ENCODE results near the gene CTLA4. TPM values are rescaled to one million over a fixed set of nuclear protein-coding genes. Genes with fewer than 3 reads are reported as not detected.

CTLA4 gene
- polyA plus RNA-seq, 3 donors, result 0.13 TPM; not detected in 2

DNA sequence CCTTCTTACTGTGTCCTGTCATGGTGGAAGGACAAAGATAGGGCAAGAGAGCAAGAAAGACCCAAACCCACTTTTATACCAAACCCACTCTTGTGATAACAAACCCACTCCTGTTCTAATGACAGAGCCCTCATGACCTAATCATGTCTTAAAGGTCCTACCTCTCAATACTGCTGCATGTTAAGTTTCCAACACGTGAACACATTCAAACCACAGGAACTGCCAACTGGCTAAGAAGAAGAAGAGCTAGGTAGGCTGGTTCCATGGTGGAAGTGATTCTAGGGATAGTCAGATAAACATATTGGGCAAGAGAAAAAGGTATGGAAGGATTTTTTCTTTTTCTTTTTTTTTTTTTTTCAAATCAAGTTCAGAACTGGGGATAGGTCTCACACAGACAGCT, 22.0 kb downstream of the CTLA4 start:
- DNase-seq (ENCODE audit: low read depth in 3 of 3, low spot score in 2 of 3), result no peak

DNA sequence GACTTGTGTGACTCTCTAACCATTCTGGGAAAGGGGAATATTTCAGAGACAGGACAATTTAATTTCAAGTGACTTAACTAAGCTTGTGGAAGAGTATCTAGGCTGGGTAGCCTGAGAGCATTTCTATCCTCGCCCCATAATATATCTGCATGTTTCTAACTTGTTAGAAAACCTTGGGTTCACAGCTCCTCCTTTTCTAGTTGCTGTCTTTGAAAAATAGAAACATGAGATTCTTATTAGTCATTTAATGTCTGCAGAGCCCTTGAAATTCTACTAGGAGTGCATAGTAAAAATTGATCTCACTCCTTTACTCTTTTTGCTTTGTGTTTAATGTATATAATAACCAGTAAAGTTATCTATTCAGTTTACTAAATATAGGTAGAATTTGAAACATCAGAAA, 22.4 kb downstream of the CTLA4 start:
- no peak for DNase-seq (ENCODE audit: low read depth in 3 of 3, low spot score in 2 of 3)

DNA sequence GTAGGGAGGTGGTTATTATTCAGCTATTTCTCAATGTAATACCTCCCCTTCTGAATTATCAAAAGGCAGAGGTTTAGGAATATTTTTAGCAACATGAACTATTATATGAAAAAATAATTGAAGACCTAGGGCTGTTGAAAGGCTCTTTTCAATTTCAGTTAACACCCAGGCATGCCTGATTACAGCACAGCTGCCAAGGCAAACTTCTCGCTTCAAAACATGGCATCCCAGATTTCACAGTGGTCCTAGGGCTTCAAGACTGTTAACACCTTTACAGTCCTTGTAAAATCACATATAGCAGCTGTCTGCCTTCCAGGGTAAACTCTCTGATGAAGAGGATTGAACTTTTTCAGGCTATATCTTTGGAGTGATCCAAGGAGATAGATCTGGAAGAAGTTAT, 23.2 kb downstream of the CTLA4 start:
- DNase-seq (ENCODE audit: low read depth in 3 of 3, low spot score in 2 of 3), result no peak

DNA sequence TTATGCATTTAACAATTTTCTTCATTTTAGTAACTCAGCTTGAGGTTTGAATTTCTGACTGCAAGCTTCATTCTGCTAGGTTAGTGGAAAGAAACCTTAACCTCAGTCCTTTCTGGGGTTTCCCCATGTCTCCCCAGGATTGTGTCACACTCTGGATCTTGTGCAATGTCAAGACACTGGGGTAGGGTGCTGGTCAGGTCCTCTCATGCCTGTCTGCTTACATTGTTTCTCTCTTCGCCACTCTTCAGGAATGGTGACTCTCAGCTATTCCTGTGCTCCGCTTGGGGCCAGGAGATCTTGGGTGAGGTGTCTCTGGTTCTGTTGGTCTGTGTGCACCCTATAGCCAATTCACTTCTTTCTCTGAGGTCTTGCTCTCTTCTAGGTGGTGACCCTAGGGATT, 23.9 kb downstream of the CTLA4 start:
- DNase-seq (ENCODE audit: low read depth in 3 of 3, low spot score in 2 of 3), result no peak

DNA sequence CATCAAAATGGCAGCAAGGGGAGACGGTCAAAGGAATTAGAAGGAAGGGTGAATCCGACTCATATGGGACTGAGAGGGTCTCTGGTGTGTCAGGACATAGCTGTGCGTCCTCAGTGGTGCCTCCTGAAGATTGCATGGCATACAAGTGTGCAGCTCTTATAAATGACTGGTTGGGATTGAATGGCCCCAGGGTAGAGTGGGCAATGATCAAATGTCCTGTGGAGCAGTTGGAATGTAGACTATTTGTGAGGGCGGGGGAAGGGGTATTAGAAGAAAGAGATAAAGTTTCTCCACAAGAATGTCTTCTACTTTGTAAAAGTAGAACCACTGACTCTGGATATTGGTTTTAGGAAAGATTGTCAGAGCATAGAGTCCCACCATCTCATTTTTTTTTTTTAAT, 24.6 kb downstream of the CTLA4 start:
- no peak for DNase-seq (ENCODE audit: low read depth in 3 of 3, low spot score in 2 of 3)

DNA sequence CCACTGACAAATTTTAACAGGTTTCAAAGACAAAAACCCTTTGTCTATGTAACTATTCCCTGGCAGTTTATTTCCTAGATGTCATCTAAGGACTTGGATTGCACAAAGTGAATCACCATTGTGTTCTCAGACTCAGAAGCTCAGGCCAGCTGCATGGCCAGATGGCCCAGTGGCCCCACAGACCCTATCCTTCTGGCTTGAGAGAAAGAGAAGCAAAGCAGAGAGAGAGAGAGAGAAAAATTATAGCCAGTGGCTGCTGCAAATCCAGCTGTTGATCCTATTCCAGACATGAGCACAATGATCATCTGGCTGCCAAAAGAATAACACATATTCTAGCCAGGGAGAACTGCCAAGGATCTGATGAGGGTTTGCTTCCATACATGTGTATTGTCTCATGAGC, 25.8 kb downstream of the CTLA4 start:
- DNase-seq (ENCODE audit: low read depth in 3 of 3, low spot score in 2 of 3), result peak in 1 of 3 donors; percentile 21

DNA sequence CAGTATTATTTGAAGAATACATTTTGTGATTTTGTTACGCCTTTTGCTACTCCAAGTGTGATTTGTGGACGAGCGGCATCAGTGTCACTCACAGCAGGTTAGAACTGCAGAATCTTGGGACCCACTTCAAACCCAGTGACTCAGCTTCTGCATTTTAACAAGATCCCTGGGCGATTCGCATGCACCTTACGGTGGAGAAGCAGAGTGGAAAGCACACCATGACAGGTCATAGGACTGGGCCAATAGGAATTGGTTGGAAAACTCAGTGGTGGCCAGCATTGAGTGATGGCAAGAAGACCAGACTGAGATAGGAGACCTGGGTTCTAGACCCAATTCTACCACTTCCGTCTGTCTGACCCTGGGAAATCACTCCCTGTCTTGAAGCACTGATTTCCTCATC, 26.3 kb downstream of the CTLA4 start:
- DNase-seq (ENCODE audit: low read depth in 3 of 3, low spot score in 2 of 3), result no peak

DNA sequence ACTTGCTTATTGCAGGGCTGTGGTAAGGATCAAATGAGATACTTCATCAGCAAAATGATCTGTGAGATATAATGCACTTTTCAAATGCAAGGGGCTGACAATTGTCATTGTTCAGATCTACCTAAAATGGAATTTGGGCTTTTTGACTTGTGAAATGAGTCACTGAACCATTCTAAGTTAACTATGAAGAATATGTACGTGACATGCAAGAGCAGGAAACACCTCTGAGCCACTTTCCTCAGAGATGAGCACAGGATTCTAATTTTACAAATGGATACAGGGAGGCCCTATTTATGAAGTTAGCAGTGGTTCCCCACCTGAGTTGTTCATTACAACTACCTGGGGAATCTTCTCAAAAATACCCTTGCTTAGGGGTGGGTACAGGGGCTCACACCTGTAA, 26.7 kb downstream of the CTLA4 start:
- DNase-seq (ENCODE audit: low read depth in 3 of 3, low spot score in 2 of 3), result no peak

DNA sequence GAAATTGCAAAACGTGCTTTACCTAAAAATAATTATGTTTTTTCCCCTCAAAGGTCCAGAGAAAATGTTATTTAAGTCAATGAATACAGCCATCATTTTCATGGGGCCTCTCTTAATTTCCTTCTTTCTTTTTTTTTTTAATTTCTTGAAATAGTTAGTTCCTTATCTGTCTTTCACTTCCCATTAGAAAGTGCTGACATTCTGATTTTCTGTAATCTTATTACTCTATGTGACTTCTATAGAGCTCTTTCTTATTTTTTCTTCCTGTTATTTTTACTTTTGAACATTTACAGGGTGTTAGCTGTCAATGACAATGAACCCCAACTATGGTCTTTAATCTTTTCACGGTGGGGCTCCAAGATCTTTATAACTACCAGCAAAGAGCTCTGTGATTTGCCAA, 30.0 kb downstream of the CTLA4 start:
- DNase-seq (ENCODE audit: low read depth in 3 of 3, low spot score in 2 of 3), result no peak

DNA sequence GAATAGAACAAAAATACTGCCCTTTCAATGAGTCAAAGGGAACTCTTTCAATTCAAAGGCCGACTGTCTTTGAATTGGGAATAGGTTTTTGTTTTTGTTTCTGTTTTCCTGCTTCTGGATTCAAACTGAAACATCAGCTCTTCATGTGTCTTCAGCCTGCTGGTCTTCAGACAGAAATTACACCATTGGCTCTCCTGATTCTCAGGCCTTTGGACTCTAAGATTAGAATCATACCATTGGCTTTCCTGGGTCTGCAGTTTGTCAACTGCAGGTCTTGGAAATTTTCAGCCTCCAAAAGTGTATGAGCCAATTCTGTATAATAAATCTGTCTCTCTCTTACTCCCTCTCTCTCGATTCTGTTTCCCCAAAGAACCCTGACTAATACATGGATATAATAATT, 31.1 kb downstream of the CTLA4 start:
- no peak for DNase-seq (ENCODE audit: low read depth in 3 of 3, low spot score in 2 of 3)

DNA sequence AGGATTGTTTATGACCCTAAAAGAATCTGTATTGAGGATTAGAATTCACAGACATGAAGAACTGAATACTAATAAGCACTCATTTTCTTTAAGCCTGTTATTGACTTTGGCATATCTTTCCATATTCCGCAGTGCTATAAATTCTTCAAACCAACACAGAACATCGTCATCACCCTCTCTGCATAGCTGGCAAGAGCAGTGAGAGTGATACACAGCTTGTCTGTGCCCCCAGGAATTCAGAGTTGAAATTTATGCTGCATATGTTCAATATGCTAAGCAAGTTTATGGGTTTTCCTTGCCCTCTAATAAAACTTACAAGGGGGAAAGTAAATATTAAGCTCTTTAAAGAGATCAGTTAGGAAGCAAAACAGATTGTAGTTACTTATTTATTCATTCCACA, 32.7 kb downstream of the CTLA4 start:
- peak; percentile 9 to 15 (median 14) for DNase-seq (ENCODE audit: low read depth in 3 of 3, low spot score in 2 of 3)

DNA sequence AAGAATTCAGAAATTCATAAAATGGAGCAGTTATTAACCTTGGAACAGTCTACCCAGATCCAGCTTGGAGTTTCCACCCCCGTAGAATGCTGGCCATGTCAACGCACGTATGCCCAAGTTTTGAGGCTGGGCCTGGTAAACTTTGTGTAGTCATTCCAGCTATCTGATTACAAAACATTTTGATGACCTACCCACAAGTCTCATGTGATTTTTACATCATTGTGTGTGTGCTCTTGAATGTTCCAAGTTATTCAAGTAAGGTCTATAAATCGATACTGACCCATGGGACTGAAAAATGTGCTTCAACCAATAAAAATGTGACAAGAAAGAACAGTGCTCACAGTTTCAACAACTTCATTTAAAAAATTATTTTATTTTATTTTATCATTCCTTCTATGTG, 36.5 kb downstream of the CTLA4 start:
- DNase-seq (ENCODE audit: low read depth in 3 of 3, low spot score in 2 of 3), result no peak

DNA sequence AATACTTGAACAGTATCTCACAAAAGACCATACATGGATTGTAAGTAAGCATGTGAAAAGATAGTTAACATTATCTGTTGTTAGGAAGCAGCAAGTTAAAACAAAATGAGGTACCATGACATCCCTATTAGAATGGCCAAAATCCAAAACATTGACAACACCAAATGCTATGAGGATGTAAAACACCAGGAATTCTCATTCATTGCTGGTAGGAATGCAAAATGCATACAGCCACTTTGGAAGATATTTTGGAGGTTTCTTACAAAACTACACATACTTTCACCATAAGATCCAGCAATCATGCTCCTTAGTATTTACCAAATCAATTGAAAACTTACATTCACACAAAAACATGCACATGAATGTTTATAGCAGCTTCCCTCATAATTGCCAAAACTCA, 38.1 kb downstream of the CTLA4 start:
- no peak for DNase-seq (ENCODE audit: low read depth in 3 of 3, low spot score in 2 of 3)

DNA sequence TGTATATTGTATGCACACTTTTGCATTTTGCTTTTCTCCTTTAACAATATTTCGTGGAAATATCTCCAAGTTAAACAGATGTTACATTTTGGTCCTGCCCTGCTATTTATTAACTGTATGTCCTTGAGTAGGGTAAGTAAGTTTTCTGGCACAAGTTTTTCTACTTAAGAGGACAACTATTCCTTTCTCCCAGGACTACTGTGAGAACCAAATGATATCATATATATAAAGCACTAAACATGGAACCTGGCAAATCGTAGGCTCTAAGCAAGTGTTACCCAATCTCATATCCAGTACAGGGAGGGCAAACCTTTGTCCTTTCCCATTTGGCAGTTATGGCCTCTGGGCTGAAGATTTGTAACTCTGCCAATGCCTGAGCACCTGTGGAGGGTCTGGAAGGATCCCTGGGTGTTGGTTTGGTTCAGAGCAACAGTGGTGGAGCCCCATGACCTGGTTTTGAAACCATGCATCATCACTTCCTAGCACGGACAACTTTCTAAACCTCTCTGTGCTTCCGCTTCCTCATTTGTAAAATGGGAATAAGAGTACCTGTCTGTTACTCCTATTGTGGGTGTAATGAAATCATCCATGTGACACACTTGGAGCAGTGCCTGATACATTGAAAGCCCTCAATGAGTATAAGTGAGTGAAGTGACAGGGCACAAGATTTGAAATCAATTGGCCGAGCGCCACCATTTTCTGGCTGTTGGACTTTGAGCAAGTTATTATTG, 40.7 kb downstream of the CTLA4 start:
- DNase-seq (ENCODE audit: low read depth in 3 of 3, low spot score in 2 of 3), result no peak

DNA sequence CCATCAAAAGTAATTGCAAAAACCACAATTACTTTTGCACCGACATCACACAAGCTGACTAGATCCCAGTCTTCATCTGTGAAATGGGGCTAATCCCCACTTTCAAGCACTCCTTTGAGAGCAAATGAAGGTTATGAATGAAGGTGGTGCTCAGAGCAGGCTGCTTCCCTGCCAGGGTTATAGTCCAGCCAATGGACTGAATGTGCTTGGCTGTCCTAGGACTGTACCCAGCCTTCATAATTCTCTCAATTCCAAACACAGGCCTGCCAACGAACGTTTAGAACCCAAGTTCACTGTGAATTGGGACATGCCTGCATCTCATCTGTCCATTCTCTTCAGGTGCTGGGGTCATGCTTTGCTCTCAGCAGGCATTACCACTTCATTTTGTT, 41.2 kb downstream of the CTLA4 start:
- no peak for DNase-seq (ENCODE audit: low read depth in 3 of 3, low spot score in 2 of 3)

DNA sequence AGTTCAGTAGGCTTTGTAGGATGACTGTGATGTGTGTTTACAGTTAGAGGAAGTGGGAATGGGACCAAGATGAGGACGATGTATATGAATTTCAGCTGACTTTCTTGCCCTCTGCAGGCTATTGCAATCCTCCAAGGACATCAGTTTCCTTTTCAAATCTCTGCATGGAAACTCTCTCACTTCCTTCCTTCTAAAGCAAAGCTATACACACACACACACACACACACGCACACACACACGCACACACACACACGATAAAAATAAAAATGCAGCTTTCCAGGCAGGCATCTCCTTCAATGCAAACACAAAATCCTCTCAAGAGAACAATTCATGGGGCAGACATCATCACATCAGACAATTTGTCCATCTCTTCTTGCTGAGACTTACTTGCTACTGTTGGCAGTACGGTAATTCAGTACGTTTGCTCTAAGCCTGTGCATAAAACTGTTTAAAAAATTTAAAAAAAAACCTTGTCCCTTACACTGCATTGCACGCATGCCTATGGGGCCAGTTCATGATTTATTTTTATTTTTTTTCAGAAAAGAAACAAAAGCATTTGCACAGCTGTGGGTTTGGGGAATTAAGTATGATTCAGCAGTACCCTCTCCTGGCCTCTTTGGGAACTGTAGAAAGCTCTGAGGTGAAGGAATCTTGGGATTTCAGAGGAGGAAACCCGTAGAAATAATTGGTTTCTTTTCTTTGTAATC, 41.8 kb downstream of the CTLA4 start:
- peak; percentile 36 to 54 (median 41) for DNase-seq (ENCODE audit: low read depth in 3 of 3, low spot score in 2 of 3)

DNA sequence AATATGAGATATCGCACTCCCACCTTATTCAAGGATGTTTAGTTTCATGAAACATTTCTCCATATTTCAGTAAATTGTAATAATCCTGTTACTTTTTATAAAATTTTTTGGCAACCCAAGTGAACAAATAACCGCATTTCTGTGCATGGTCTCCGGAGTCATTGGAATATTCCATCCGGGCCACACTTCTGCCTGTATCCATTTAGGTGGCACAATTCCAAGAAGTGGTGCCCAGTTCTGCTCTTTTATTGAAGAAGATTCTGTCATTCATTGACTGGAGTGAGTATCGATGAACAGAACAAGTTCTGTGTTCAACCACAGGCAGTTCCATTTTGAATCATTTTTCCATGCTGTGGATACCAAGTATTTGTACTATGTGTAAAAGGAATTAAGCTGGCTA, 42.4 kb downstream of the CTLA4 start:
- no peak for DNase-seq (ENCODE audit: low read depth in 3 of 3, low spot score in 2 of 3)

DNA sequence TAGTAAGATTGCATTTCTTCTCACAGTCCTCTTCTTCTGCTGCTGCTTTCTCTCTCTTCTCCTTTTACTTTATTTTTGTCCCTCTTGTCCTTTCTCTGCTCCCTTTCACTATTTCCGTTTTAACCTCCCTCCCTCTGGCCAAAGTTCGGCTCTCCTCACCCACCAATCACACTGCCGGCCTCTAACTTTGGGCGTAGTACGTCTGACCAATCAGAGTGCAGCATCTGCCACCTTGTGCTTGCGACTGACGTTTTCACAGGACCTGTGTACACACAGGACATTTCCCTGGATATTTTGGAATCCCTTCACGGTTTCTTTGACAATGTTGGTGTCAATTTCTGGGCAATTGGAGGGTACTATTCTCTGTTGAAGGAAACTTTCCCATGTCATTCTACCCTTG, 46.4 kb downstream of the CTLA4 start:
- DNase-seq (ENCODE audit: low read depth in 3 of 3, low spot score in 2 of 3), result no peak

DNA sequence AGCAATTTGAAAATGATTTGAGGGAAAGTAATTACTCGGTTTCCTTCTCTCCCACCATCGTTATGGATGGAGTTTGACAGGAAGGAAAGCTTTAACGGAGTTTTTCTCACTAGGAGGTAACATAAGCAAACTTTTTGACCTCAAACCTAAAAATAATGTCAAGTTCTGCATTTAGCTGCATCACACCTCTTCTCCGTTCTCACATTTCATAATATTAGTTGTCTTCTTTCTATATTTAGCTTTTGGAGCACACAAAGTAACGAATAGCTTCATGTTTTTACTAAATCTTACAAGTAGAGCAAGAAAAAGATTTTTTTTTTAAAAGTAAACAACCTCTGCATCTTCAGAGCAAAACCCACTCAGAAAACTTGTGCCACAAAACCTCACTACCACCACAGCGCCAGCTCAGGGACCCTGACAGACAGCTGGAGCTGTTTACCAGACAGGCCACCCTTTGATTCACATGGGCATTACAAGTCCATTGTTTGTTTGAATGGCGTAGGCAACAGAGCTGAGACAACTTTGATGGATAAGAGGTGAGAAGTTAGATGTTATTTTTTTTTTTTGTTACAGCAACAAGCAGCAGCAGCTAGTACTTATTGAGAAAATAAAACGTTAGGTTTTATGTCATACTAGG, 47.1 kb downstream of the CTLA4 start:
- no peak for DNase-seq (ENCODE audit: low read depth in 3 of 3, low spot score in 2 of 3)

DNA sequence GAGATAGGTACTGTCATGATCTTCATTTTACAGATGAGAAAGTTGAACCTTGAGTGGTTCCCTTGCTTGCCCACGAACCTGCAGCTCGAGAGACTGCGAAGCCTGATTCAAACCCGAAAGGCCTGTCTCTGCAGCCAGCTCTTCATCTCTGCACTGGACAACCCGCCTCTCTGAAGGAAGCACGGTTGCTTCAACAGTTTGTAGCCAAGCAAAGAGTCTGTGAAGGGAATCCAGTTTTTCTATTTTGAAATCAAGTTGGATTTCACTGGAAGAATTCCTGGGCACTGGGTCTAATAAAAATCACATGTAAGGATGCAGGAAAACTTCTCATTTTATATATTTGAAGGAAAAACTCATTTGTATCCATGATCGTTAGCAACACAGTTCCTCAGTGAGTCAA, 47.7 kb downstream of the CTLA4 start:
- no peak for DNase-seq (ENCODE audit: low read depth in 3 of 3, low spot score in 2 of 3)

DNA sequence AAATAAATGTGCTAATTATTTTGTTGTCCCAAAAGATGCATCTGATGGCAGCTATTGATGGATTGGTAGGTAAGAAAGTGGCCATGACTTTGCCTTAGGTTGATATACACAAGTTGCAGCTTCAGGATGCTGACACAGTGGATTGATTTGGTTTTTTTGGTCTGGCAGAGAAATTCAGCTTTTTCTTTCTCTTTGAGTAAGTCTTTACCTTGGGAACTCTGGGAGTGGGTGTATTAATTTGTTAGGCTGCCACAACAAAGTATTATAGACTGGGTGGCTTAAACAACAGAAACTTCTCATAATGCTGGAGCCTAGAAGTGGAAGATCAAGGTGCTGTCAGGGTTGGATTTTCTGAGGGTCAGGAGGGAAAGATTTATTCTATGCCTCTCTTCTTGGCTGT, 49.2 kb downstream of the CTLA4 start:
- DNase-seq (ENCODE audit: low read depth in 3 of 3, low spot score in 2 of 3), result no peak

DNA sequence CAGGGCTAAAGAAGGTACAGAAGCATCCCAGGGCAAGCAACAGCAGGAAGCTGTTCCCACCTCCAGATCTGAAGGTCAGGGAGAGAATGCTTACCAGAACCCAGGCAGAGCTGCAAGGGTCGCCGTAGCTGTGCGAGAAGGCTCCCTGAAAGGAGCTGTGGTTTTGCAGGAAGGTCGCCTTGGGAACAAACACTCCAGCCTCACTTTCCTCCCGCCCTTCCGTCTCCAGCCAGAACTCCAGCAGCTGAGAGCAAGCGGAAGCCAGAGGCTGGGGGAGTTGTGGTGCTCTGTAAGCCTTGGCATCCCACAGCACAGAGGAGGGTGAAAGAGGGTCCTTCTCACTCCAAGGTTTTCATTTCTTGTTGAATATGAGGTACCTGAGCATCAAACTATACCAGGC, 50.7 kb downstream of the CTLA4 start:
- peak in 2 of 3 donors; percentile 9 to 23 for DNase-seq (ENCODE audit: low read depth in 3 of 3, low spot score in 2 of 3)

All from right renal cortex interstitium (tissue), 3 donors.